ENCODE data around the gene KCNA3. TPM values are rescaled to one million over a fixed set of nuclear protein-coding genes. Genes with fewer than 3 reads are reported as not detected.

The KCNA3 gene
- total and polyA plus RNA-seq, 8 donors = 0.73 to 11.9 (median 3.3) TPM; not detected in 4

GRCh38 chr1:110626889-110627288 is 47.9 kb downstream of the KCNA3 start:
- no peak overlapping the region for H3K27ac ChIP-seq
- no peak overlapping the region for H3K4me3 ChIP-seq
- H3K36me3 ChIP-seq = no peaks in the 10 kb centered on the region
- peaks cover 0 to 12% (median 2%) of the 10 kb centered on the region in 3 donors for H3K27me3 ChIP-seq
- intact Hi-C loops (cut with DNase I; ENCODE audit: low total_unique reads) = no loop called here
- H3K4me1 ChIP-seq = no peaks in the 10 kb centered on the region
- no peak for TF ChIP-seq POLR2A (IDR thresholded peaks at IDR 0.05)
- TF ChIP-seq, protein P1, sequence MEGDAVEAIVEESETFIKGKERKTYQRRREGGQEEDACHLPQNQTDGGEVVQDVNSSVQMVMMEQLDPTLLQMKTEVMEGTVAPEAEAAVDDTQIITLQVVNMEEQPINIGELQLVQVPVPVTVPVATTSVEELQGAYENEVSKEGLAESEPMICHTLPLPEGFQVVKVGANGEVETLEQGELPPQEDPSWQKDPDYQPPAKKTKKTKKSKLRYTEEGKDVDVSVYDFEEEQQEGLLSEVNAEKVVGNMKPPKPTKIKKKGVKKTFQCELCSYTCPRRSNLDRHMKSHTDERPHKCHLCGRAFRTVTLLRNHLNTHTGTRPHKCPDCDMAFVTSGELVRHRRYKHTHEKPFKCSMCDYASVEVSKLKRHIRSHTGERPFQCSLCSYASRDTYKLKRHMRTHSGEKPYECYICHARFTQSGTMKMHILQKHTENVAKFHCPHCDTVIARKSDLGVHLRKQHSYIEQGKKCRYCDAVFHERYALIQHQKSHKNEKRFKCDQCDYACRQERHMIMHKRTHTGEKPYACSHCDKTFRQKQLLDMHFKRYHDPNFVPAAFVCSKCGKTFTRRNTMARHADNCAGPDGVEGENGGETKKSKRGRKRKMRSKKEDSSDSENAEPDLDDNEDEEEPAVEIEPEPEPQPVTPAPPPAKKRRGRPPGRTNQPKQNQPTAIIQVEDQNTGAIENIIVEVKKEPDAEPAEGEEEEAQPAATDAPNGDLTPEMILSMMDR (IDR thresholded peaks at IDR 0.05) = no peak
- no peak for TF ChIP-seq POLR2AphosphoS5 (IDR thresholded peaks at IDR 0.05)
- no peak for TF ChIP-seq EP300 (IDR thresholded peaks at IDR 0.05)
- H3K9me3 ChIP-seq = no peaks in the 10 kb centered on the region
- 67 to 73% (median 69%) methylated on average over 7 of the region's 7 CpGs for WGBS, 5 donors
- no peak for DNase-seq

Other genes starting within 250 kb of the KCNA3 start
- not detected for gene PROK1, start 223.8 kb downstream of the KCNA3 start, total RNA-seq
- gene PROK1, start 223.8 kb downstream of the KCNA3 start, polyA plus RNA-seq = 1 to 10 TPM in 1 of 3 donors, not detected in 2; 1.5 TPM
- under 1 TPM in 1 of 5 donors, not detected in 4; 0.58 TPM for gene KCNA10, start 155.8 kb downstream of the KCNA3 start, total RNA-seq
- gene KCNA10, start 155.8 kb downstream of the KCNA3 start, polyA plus RNA-seq = under 1 TPM in 1 of 3 donors, not detected in 2; 0.12 TPM
- 10 to 100 TPM in 1 of 5 donors, under 1 TPM in 3, not detected in 1; under 0.01 to 42.0 (median 0.89) TPM for gene KCNA2, start 68.6 kb downstream of the KCNA3 start, total RNA-seq
- gene KCNA2, start 68.6 kb downstream of the KCNA3 start, polyA plus RNA-seq = under 1 TPM in 1 of 3 donors, not detected in 2; 0.20 TPM
- gene CD53, start 198.2 kb upstream of the KCNA3 start, total RNA-seq = 10 to 100 TPM in 3 of 5 donors, 1 to 10 TPM in 1, not detected in 1; 3.1 to 70.6 (median 49.4) TPM
- gene CD53, start 198.2 kb upstream of the KCNA3 start, polyA plus RNA-seq = 10 to 100 TPM; 15.6 to 23.0 (median 21.0) TPM

Data from stomach (tissue), 9 donors.